ENCODE results near the gene CACFD1. TPM values are rescaled to one million over a fixed set of nuclear protein-coding genes. Genes with fewer than 3 reads are reported as not detected.

Gene CACFD1
- total and polyA plus RNA-seq, 2 of the 4 experiments (the other 2 are of a cell fraction), result 2.0 to 6.6 TPM

DNA sequence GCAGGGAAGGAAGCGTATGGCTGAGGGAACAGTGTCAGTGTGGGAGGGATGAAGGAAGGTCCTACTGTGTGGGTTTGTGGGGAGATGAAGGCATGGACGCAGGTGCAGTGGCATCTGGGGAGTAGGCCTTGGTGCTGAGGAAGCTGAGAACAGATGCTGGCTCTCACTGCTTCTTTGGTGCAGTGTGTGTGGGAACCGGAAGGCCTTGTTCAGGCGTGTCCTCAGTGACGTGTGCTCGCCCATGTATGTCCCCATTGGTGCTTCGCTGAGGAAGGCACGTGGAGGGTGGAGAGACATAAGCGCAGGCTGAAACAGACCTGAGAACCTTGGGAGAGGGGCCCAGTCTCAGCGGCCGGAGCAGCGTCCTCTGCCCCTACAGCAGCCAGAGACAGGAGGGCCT, 18.9 kb upstream of the CACFD1 start:
- H3K4me2 ChIP-seq (ENCODE audit: low read depth, low read length), result no peak overlapping the region
- DNase-seq, result no peak
- H3K36me3 ChIP-seq (ENCODE audit: control insufficient read depth, insufficient read depth, low read length), result no peaks in the 10 kb centered on the region
- no peak overlapping the region for H2BK120ac ChIP-seq (ENCODE audit: low read depth, low read length)
- H3K9ac ChIP-seq (ENCODE audit: low read depth, low read length), result no peak overlapping the region
- no peak overlapping the region for H2AFZ ChIP-seq (replicated peaks; ENCODE audit: low read length, poor library complexity)
- dilution Hi-C loops (cut with HindIII; ENCODE audit: low sequenced_read_pairs, unreplicated experiment), result no loop called here
- H3K4me1 ChIP-seq (ENCODE audit: control insufficient read depth, insufficient read depth, low read length), result no peaks in the 10 kb centered on the region
- H3K18ac ChIP-seq (ENCODE audit: low read depth, low read length), result no peak overlapping the region
- H4K5ac ChIP-seq (ENCODE audit: low read depth, low read length), result no peak overlapping the region
- H4K8ac ChIP-seq (ENCODE audit: low read depth in 2 of 2, low read length in 2 of 2), result no peak overlapping the region
- BruUV-seq (replicated peaks), result no TSS peak
- H2BK5ac ChIP-seq (ENCODE audit: low read depth, low read length, poor library complexity, severe bottlenecking), result no peak overlapping the region
- POLR2A ChIA-PET (ENCODE audit: unreplicated experiment), result no interaction called here
- ATAC-seq (ENCODE audit: low read depth), result no peak
- H3K14ac ChIP-seq (replicated peaks; ENCODE audit: low read depth, low read length), result no peak overlapping the region
- H3K56ac ChIP-seq (ENCODE audit: extremely low read depth, insufficient read depth, low read length), result no peak overlapping the region
- H4K91ac ChIP-seq (ENCODE audit: insufficient read depth, low read depth, low read length), result no peak overlapping the region
- peaks cover 12% of the 10 kb centered on the region for H3K27me3 ChIP-seq (ENCODE audit: control insufficient read depth, insufficient read depth, low read length)
- H2BK15ac ChIP-seq (ENCODE audit: low read depth, low read length), result no peak overlapping the region
- in situ Hi-C loops (cut with MboI; ENCODE audit: low sequenced_read_pairs), result no loop called here
- H2AK5ac ChIP-seq (ENCODE audit: low read depth, low read length), result no peak overlapping the region
- TF ChIP-seq, protein P1, sequence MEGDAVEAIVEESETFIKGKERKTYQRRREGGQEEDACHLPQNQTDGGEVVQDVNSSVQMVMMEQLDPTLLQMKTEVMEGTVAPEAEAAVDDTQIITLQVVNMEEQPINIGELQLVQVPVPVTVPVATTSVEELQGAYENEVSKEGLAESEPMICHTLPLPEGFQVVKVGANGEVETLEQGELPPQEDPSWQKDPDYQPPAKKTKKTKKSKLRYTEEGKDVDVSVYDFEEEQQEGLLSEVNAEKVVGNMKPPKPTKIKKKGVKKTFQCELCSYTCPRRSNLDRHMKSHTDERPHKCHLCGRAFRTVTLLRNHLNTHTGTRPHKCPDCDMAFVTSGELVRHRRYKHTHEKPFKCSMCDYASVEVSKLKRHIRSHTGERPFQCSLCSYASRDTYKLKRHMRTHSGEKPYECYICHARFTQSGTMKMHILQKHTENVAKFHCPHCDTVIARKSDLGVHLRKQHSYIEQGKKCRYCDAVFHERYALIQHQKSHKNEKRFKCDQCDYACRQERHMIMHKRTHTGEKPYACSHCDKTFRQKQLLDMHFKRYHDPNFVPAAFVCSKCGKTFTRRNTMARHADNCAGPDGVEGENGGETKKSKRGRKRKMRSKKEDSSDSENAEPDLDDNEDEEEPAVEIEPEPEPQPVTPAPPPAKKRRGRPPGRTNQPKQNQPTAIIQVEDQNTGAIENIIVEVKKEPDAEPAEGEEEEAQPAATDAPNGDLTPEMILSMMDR (conservative IDR thresholded peaks at IDR 0.05; ENCODE audit: low read depth, low read length), result no peak
- TF ChIP-seq CEBPB (IDR thresholded peaks at IDR 0.05; ENCODE audit: low read depth, low read length), result no peak
- TF ChIP-seq RCOR1 (IDR thresholded peaks at IDR 0.05; ENCODE audit: insufficient replicate concordance, low read length), result no peak
- TF ChIP-seq CHD1 (IDR thresholded peaks at IDR 0.05; ENCODE audit: low read depth, low read length), result no peak
- TF ChIP-seq RAD21 (IDR thresholded peaks at IDR 0.05; ENCODE audit: low read length), result no peak
- TF ChIP-seq SMC3 (IDR thresholded peaks at IDR 0.05; ENCODE audit: low read depth, low read length), result no peak
- no peak for TF ChIP-seq BHLHE40 (IDR thresholded peaks at IDR 0.05; ENCODE audit: low read depth, low read length)
- TF ChIP-seq POLR2A (IDR thresholded peaks at IDR 0.05; ENCODE audit: low read depth, low read length), result no peak
- TF ChIP-seq, protein P2, sequence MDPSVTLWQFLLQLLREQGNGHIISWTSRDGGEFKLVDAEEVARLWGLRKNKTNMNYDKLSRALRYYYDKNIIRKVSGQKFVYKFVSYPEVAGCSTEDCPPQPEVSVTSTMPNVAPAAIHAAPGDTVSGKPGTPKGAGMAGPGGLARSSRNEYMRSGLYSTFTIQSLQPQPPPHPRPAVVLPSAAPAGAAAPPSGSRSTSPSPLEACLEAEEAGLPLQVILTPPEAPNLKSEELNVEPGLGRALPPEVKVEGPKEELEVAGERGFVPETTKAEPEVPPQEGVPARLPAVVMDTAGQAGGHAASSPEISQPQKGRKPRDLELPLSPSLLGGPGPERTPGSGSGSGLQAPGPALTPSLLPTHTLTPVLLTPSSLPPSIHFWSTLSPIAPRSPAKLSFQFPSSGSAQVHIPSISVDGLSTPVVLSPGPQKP (IDR thresholded peaks at IDR 0.05; ENCODE audit: borderline replicate concordance, low read depth, low read length), result no peak
- TF ChIP-seq NFE2L2 (IDR thresholded peaks at IDR 0.05; ENCODE audit: low read depth, low read length), result no peak
- H4K20me1 ChIP-seq (ENCODE audit: insufficient read depth, low read length), result no peaks in the 10 kb centered on the region
- H3K23ac ChIP-seq (ENCODE audit: low read depth, low read length), result no peak overlapping the region
- CTCF ChIA-PET, result no interaction called here
- H3K4ac ChIP-seq (ENCODE audit: low read depth, low read length), result no peak overlapping the region
- H3K79me1 ChIP-seq (ENCODE audit: low read depth in 1 of 2, low read length in 2 of 2), result no peaks in the 10 kb centered on the region
- no peaks in the 10 kb centered on the region for H3K9me3 ChIP-seq (ENCODE audit: control insufficient read depth, insufficient read depth, low read length)
- peak overlapping the region; percentile 28 for H2AK9ac ChIP-seq (replicated peaks; ENCODE audit: low read depth, low read length, poor library complexity)
- H3K4me3 ChIP-seq (ENCODE audit: insufficient read depth, low read depth, low read length), result no peak overlapping the region
- intact Hi-C loops (cut with micrococcal nuclease), result no loop called here
- no peaks in the 10 kb centered on the region for H3K9me1 ChIP-seq (ENCODE audit: insufficient read depth, low read length)
- WGBS, 2 experiments (ENCODE audit: extremely low coverage in 2 of 2, insufficient read length in 1 of 2), result 85% methylated on average over 8 of the region's 12 CpGs; no CpG with 5 or more reads in 1 of the 2 experiments
- no peak overlapping the region for H3K27ac ChIP-seq (ENCODE audit: insufficient read depth, low read length)
- no peak overlapping the region for H2BK20ac ChIP-seq (ENCODE audit: low read depth, low read length)

Data from IMR-90 (cell line).